A549 (cell line): ENCODE data around the gene IFNB1.

Experiments used
- EHMT2 ChIP-seq: fragments of 200-600 bp; sonication (generic); IDR thresholded peaks from 2 replicates; pipeline ENCODE4 v1.6.1; 2016; ENCODE audit warnings: antibody characterized with exemption, low read depth, mild to moderate bottlenecking, moderate library complexity
- EP300 ChIP-seq, 2 experiments: fragments of >200 bp; sonication (Bioruptor Twin); formaldehyde crosslinking; IDR thresholded peaks; 2 replicates in 1 of 2; 3 replicates in 1 of 2; pipeline ENCODE4 v1.6.1; 2016 to 2017
- KDM5A ChIP-seq: fragments of 200-600 bp; sonication (generic); IDR thresholded peaks from 2 replicates; pipeline ENCODE4 v1.6.1; 2016; ENCODE audit warnings: antibody characterized with exemption, mild to moderate bottlenecking
- MAX ChIP-seq: IDR thresholded peaks from 2 replicates; pipeline ENCODE4 v1.6.1; 2012
- PHF8 ChIP-seq: fragments of 200-600 bp; sonication (generic); IDR thresholded peaks from 2 replicates; pipeline ENCODE4 v1.6.1; 2016; ENCODE audit warnings: low read depth, mild to moderate bottlenecking, antibody characterized with exemption, moderate library complexity, borderline replicate concordance
- POLR2A ChIP-seq: IDR thresholded peaks from 2 replicates; pipeline ENCODE4 v1.6.1; 2012; ENCODE audit warnings: mild to moderate bottlenecking, low read length
- REST ChIP-seq: fragments of 200-600 bp; sonication (generic); IDR thresholded peaks from 2 replicates; pipeline ENCODE4 v1.6.1; 2016; ENCODE audit warnings: antibody characterized with exemption, mild to moderate bottlenecking, moderate library complexity
- RFX5 ChIP-seq: fragments of 450-650 bp; IDR thresholded peaks from 2 replicates; pipeline ENCODE4 v1.7.1; 2014; ENCODE audit warnings: antibody characterized with exemption, mild to moderate bottlenecking, moderate library complexity
- SMC3 ChIP-seq: fragments of >200 bp; sonication (Bioruptor Twin); formaldehyde crosslinking; IDR thresholded peaks from 3 replicates; pipeline ENCODE4 v1.6.1; 2018; ENCODE audit warnings: inconsistent platforms
- TF ChIP-seq, protein P1 (sequence below): IDR thresholded peaks from 2 replicates; pipeline ENCODE4 v1.6.1; 2012
- TF ChIP-seq, protein P2 (sequence below): fragments of >200 bp; sonication (Bioruptor Twin); formaldehyde crosslinking; IDR thresholded peaks from 3 replicates; pipeline ENCODE4 v1.5.1; 2016

- TF ChIP-seq MAX (no peak), EHMT2 (no peak), KDM5A (no peak), RFX5 (no peak), REST (no peak), EP300 (IDR thresholded peaks at IDR 0.05) (no peak), SMC3 (no peak), POLR2A (no peak), PHF8 (no peak)
- TF ChIP-seq, protein P1, sequence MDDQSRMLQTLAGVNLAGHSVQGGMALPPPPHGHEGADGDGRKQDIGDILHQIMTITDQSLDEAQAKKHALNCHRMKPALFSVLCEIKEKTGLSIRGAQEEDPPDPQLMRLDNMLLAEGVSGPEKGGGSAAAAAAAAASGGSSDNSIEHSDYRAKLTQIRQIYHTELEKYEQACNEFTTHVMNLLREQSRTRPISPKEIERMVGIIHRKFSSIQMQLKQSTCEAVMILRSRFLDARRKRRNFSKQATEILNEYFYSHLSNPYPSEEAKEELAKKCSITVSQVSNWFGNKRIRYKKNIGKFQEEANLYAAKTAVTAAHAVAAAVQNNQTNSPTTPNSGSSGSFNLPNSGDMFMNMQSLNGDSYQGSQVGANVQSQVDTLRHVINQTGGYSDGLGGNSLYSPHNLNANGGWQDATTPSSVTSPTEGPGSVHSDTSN: no peak
- TF ChIP-seq, protein P2, sequence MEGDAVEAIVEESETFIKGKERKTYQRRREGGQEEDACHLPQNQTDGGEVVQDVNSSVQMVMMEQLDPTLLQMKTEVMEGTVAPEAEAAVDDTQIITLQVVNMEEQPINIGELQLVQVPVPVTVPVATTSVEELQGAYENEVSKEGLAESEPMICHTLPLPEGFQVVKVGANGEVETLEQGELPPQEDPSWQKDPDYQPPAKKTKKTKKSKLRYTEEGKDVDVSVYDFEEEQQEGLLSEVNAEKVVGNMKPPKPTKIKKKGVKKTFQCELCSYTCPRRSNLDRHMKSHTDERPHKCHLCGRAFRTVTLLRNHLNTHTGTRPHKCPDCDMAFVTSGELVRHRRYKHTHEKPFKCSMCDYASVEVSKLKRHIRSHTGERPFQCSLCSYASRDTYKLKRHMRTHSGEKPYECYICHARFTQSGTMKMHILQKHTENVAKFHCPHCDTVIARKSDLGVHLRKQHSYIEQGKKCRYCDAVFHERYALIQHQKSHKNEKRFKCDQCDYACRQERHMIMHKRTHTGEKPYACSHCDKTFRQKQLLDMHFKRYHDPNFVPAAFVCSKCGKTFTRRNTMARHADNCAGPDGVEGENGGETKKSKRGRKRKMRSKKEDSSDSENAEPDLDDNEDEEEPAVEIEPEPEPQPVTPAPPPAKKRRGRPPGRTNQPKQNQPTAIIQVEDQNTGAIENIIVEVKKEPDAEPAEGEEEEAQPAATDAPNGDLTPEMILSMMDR: no peak
Observed at GRCh38 chr9:21102305-21102704, 24.6 kb upstream of the IFNB1 start.
